ENCODE data around the gene MED27.

- TF ChIP-seq CTCF (conservative IDR thresholded peaks at IDR 0.05; ENCODE audit: low read depth, low read length): peak; percentile 41; the same call in 1 of the 2 replicates
- TF ChIP-seq EZH2 (IDR thresholded peaks at IDR 0.05; ENCODE audit: low read length, unreplicated experiment): no peak
Observed at GRCh38 chr9:131837316-131837715, 242.4 kb downstream of the MED27 start.
